Keratinocyte (primary cell): ENCODE measurements around the gene NPAS3.

Experiments used
- EZH2 ChIP-seq: IDR thresholded peaks from one replicate; pipeline ENCODE4 v1.6.1; 2012; ENCODE audit warnings: inconsistent platforms, mild to moderate bottlenecking, low read length, moderate library complexity
- TF ChIP-seq, protein P1 (sequence below), 3 experiments: IDR thresholded peaks in 1 of 3; conservative IDR thresholded peaks in 1 of 3; optimal IDR thresholded peaks in 1 of 3; 2 replicates in 2 of 3; 3 replicates in 1 of 3; pipeline versions ENCODE3 to v1.5.1; 2011; ENCODE audit warnings: low read length in 3 of 3, mild to moderate bottlenecking in 3 of 3, moderate library complexity in 2 of 3, control low read depth in 1 of 3, inconsistent platforms in 1 of 3; ENCODE audit not compliant: insufficient read depth in 2 of 3; ENCODE audit errors: extremely low read depth in 1 of 3

DNA sequence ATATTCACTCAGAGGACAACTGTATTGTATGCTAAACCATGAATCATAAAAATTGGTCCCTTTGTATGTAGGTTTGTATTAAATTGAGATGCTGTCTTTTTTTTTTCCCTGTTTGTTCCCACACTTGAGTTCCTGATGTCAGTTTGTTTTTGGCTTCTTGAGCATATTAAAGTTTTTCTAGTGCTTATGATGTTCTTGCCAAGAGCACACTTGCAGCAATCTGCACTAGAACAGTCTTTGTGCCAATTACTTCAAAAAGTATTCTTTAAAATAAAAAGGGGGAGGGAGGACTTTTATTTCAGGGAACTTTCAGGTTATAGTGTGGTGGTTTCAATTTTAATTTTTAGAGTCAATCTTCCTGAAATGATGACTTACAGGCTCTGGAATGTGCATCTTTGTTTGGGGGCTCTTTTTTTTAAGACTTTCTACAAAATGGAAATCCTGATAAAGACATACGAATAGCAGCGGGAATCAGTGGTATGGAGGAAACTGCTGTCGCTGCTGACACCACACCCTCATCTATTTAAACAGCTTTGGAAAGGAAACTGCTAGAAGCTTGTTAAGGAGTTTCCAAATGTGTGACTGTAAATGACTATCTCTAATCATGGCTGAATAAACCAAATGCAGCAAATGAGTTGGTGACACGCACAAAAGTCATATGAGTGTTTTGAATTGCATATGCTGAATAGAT lies 823.6 kb downstream of the NPAS3 start:
- TF ChIP-seq, protein P1, sequence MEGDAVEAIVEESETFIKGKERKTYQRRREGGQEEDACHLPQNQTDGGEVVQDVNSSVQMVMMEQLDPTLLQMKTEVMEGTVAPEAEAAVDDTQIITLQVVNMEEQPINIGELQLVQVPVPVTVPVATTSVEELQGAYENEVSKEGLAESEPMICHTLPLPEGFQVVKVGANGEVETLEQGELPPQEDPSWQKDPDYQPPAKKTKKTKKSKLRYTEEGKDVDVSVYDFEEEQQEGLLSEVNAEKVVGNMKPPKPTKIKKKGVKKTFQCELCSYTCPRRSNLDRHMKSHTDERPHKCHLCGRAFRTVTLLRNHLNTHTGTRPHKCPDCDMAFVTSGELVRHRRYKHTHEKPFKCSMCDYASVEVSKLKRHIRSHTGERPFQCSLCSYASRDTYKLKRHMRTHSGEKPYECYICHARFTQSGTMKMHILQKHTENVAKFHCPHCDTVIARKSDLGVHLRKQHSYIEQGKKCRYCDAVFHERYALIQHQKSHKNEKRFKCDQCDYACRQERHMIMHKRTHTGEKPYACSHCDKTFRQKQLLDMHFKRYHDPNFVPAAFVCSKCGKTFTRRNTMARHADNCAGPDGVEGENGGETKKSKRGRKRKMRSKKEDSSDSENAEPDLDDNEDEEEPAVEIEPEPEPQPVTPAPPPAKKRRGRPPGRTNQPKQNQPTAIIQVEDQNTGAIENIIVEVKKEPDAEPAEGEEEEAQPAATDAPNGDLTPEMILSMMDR (optimal IDR thresholded peaks at IDR 0.05 in 1 of 3, IDR thresholded peaks at IDR 0.05 in 1 of 3, conservative IDR thresholded peaks at IDR 0.05 in 1 of 3; ENCODE audit: extremely low read depth in 1 of 3, insufficient read depth in 2 of 3, low read length in 3 of 3) = no peak
- no peak for TF ChIP-seq EZH2
